AG09309 (cell line): ENCODE measurements around the gene SEC23A.

Experiments used
- DNase-seq: peaks from one replicate; pipeline ENCODE4 v3.0.0-alpha.2; 2010; ENCODE audit warnings: low read depth
- H3K4me3 ChIP-seq: 2 replicates; pipeline ENCODE4 v1.5.1; 2011; ENCODE audit warnings: mild to moderate bottlenecking, low read depth, low read length, moderate library complexity; ENCODE audit not compliant: control insufficient read depth
- TF ChIP-seq, protein P1 (sequence below): IDR thresholded peaks from 2 replicates; pipeline ENCODE4 v1.5.1; 2011; ENCODE audit warnings: mild to moderate bottlenecking, low read depth, low read length, inconsistent platforms; ENCODE audit not compliant: insufficient read depth, control insufficient read depth; ENCODE audit errors: missing control alignments

The SEC23A gene

DNA sequence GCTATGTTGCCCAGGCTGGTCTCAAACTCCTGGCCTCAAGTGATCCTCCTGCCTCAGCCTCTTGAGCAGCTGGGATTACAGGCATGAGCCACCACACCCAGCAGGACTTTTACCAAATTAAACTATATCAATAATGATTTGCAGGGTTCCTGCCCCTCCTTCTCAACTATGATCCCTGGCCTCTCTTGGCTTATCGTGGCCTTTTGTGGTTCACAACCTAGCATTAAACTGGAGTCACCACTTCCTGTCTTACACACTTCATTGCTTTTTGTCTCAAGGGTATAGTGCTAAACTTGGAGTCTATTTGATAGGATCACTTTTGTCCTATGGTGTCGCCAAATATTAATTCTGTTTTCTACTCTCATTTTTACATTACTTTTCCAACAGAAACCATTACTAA, 64.5 kb downstream of the SEC23A start:
- no peak overlapping the region for H3K4me3 ChIP-seq
- DNase-seq, result no peak
- TF ChIP-seq, protein P1, sequence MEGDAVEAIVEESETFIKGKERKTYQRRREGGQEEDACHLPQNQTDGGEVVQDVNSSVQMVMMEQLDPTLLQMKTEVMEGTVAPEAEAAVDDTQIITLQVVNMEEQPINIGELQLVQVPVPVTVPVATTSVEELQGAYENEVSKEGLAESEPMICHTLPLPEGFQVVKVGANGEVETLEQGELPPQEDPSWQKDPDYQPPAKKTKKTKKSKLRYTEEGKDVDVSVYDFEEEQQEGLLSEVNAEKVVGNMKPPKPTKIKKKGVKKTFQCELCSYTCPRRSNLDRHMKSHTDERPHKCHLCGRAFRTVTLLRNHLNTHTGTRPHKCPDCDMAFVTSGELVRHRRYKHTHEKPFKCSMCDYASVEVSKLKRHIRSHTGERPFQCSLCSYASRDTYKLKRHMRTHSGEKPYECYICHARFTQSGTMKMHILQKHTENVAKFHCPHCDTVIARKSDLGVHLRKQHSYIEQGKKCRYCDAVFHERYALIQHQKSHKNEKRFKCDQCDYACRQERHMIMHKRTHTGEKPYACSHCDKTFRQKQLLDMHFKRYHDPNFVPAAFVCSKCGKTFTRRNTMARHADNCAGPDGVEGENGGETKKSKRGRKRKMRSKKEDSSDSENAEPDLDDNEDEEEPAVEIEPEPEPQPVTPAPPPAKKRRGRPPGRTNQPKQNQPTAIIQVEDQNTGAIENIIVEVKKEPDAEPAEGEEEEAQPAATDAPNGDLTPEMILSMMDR, result no peak

DNA sequence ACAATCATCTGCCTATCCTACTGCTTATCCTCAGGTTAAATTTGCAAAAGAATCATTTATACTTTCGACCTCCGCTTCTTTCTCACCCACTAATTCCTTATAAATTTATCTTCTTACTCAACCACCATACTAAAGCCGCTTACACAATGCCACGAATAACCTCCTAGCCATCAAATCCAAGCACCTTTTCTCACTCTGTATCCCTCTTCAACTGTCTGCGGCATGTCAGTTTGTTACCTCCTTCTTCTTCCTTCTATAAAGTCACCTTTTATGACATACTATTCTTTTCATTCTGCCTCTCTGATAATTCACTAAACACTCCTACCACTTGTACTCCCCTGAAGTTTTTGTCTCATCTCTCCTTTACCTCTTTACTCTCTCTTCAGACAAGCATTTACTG, 66.3 kb downstream of the SEC23A start:
- no peak overlapping the region for H3K4me3 ChIP-seq
- TF ChIP-seq, protein P1, result no peak
- no peak for DNase-seq

DNA sequence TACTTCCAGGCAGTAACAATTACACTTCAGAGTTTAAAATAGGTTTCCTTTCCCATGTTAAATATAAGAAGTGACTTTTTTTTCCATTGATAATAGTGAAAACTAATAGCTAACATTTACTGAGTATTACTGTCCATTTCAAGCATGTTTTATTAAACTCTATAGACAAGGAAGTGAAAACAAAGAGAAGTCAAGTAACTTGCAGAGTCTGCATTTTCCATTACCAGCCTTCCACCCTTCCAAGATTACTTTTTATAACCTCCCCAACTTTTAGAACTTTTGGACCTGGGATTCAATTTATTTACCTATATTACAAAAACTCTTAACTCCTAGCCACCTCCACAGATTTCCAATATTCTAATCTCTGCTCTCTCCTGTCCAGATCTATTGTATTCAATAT, 67.7 kb downstream of the SEC23A start:
- TF ChIP-seq, protein P1, result no peak
- no peak overlapping the region for H3K4me3 ChIP-seq
- no peak for DNase-seq

DNA sequence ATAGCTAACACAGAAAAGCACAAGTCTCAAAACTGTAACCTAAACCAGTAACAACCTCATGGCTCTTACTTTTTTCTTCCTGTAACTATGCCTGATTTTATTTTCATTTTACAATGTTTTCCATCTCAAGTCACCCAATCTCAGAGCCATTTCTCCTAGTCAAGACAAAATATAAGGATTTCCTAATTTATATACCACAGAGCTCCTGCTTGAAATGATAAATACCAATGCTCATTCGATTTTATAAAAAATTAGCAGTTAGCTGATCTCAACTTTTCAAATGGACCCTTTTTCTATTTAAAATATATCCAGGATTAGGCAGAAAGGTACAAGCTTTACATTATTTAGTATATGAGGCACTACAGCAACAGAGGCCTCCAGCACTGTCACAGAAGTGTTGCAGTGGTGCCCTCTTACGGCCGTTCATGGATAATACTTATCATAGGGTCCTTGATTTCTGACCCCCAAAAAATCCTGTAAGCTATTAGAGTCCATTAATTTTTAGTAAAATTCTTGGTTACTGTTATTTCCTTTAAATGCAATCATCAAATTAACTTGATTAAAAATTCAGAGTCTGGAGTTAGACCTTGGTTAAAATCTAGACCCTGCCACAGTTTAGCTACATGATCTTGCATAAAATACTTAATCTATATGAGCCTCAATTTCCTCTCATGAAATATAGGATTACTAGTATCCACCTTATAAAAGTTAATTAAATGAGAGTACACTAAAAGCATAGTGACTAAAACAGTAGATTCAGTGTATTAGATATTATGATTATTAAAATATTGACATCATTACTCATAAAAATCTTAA, 68.3 kb downstream of the SEC23A start:
- no peak overlapping the region for H3K4me3 ChIP-seq
- DNase-seq, result no peak
- TF ChIP-seq, protein P1, result peak; percentile 37

DNA sequence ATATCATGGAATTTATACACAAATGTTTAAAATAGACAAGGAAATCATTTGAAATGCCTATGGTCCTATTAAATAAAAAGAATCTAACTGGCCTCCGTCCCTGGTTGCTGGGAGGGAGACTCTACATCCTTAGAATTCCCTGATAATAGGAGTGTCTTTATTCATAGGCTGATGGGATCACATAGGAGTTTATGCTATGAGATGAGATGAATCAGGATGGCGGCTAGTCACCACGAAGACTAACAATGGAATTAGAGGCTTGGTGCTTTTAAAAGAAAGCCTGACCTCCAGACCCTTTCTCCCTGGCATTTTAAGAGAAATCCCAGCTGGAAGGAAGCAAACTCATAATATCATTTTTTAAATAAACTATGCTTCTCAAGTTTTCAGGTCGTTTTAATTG, 69.7 kb downstream of the SEC23A start:
- DNase-seq, result no peak
- TF ChIP-seq, protein P1, result no peak
- H3K4me3 ChIP-seq, result no peak overlapping the region

DNA sequence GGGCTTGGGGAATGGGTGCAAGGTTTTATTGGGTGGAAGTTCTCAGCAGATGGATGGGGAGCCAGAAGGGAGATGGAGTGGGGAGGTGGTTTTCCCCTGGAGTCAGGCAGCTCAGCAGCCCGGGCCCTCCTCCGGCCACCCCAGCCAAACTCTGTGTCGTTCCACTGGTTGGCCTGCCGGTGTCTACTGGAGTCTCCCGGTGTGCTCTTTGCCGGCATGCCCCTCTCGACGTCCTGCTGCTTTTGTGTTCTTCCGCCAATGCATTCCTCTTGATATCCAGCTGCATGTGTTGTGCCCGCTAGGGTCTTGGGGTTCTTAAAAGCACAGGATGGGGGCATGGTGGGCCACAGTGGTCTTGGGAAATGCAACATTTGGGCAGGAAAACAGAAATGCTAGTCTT, 72.8 kb downstream of the SEC23A start:
- no peak overlapping the region for H3K4me3 ChIP-seq

More for the DNA sequence above, 72.8 kb downstream of the SEC23A start:
- TF ChIP-seq, protein P1, result no peak
- no peak for DNase-seq
